CD4-positive, alpha-beta T cell treated with Interleukin-6 for 4 hours (primary cell): ENCODE measurements around the gene EIF3L.

Source experiments
- DNase-seq: peaks from one replicate; pipeline ENCODE4 v3.0.0-alpha.2; 2020; ENCODE audit warnings: mixed read lengths

The EIF3L gene

GRCh38 chr22:37855462-37855861 is 6.2 kb downstream of the EIF3L start:
- no peak for DNase-seq

GRCh38 chr22:37860796-37861421 is 11.7 kb downstream of the EIF3L start:
- no peak for DNase-seq

DNA sequence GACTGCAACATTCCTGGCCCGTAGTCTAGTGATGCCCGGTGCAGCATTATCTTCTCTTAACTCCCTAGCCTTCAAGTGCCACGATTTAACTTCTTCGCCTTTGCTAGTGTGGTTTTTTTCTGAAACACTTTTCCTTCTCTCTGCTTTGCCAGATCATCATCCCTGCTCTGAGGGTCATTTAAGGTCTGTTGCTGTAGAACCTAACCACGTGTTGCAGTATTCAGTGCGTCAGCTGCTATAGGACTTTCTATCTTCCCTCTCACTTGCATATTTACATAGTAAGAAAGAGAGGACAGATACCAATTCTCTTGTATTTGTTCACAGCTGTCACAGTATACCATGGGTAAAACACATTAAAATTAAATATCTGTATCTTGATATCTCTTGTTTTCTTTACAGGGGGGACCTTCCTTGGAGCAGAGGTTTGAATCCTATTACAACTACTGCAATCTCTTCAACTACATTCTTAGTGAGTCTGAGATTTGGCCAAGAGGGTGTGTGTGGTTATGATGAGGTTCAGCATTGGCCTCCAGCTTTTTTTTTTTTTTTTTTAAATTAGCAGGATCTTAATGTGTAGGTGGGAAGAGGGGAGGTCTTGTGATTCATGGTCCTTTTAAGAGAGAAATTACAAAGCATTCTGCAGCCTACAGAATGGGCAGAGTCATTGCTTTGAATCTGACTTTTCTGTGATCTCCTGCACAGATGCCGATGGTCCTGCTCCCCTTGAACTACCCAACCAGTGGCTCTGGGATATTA is 13.5 kb downstream of the EIF3L start:
- DNase-seq: no peak

DNA sequence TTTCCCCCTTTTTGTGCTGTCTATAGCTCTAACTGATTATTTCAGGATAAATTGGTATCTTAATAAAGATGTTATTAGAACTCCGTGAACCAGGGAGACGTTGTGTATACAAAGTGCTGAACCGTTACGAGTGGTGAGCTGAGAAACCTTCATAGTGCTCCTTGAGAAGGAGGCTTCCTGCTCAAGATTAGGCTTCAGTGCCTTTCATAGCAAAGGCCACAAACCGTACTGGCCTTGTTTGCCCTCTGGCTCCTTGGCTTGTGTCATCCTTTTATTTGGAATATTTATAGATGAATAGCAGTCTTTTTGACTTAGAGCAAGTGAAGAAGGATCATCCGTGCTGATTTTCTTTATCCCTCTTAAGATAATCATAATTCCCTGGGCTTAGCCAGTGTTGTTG is 16.3 kb downstream of the EIF3L start:
- DNase-seq: no peak

- DNase-seq: no peak
Measured at GRCh38 chr22:37870273-37870672, 21.1 kb downstream of the EIF3L start.

DNA sequence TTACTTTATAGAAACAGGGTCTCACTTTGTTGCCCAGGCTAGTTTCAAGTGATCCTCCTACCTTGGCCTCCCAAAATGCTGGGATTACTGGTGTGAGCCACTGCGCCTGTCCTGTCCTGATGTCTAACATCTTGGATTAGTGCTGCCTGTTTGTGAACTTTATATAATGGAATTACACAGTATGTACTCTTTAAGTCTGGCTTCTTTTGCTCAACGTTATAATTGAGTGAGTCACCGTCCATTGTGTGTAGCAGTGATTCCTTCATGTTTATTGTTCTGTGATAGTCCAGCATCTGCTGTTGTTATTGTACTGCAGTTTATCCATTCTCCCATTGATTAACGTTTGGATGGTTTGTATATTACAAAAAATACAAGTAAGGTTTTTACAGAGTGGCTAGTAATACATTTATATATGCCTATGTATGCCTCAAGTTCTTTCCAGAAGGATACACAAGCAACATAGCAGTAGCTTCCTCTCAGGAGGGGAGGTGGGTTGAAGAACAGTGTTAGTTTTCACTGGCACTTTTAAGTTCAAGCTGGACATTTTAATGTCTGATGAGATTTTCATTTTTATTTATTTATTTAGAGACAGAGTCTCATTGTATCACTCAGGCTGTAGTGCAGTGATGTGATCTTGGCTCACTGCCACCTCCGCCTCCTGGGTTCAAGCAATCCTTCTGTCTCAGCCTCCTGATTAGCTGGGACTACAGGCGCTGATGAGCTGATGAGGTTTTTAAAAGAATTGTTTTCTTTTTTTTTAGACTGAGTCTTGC is 31.6 kb downstream of the EIF3L start:
- no peak for DNase-seq

- no peak for DNase-seq
Measured at GRCh38 chr22:37884420-37884819, 35.2 kb downstream of the EIF3L start.

DNA sequence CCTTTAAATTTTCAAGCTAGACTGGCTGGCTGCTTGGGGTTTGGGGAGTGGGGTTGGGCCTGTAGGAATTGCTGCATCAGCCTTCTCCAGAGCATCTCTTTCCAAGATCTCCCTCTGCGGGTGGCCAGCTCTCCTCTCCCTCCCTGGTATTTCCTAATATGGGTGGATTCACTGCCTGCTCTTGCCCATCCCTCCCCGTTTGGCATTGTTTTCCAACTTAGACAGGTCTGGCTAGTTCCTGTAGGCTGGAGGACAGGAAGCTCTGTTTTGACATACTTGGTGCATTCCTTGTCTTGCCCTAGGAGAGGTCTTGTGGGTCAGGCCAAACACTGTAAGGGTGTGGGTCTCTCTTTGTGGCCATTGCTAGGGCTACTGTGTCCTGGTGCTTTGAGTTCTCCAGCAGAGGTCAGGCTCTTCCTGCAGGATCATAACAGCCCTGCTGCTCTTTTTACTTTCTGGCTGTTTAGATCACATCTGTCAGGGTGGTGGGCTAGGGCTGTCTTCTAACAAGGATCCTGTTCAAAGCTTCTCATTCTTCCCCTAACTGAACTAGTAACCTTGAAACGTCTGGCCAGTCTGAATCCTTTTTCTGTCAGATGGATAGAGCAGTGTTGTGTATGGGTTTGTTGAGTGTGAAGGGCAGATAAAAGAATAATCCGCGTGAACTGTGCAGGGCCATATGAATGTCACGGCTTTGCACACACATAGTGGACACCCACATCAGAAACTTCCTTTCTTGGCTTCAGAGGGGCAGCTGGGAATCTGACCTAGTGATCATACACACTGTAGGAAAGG is 38.6 kb downstream of the EIF3L start:
- DNase-seq: no peak

DNA sequence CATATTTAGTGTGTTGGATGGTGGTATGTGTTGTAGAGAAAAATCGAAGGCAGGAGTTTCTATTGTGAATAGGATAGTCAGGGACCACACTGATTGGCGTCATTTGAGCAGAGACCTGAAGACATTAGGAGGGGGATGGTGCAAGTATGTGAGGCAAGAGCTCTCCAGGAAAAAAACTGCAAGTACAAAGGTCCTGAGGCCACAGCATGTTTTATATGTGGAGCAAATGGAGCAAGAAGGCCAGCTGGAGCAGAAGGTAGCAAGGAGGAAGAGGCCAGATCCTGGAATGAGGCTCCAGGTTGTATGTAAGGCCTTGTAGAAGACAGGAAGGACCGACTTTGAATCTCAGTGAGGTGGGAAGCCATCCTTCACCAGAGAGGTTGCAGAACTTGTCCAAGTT is 42.7 kb downstream of the EIF3L start:
- DNase-seq: no peak

- no peak for DNase-seq
Measured at GRCh38 chr22:37892566-37893335, 43.5 kb downstream of the EIF3L start.

DNA sequence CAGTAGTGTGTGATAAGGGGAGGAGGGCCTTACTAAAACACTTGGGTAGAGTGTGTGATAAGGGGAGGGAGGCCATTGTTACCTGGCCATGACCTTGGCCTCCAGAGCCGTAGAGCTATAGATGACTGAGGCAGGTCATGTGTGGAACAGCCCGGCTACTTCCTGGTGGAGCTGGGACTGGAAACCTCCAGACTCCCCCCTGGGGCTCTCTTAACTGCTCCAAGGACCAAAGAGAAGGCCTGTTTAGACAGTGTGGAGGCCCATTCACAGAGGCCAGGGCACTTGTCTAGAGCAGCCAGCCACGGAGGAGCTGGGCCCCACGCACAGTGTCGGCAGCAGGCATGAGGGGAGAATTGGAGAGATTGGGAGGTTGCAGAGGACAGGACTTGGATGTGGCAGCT is 44.4 kb downstream of the EIF3L start:
- no peak for DNase-seq

- no peak for DNase-seq
Measured at GRCh38 chr22:37894939-37895670, 45.9 kb downstream of the EIF3L start.

DNA sequence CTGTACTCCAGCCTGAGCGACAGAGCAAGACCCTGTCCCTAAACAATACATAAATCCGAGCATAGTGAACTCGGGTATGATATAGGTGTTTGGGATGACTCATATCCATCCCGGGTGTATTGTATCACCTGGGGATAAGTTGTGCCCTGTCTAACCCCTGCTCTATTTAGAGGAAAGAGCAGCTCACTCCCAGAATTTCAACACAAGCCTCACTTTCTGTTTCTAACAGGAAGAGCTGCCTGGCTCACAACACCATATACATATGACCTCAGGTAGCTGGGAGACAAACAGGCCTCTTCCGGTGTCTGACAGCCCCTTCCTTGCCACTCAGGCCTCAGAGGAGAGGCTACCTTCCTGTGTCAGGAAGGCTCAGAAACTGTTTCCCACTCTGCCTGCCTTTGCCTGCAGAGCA is 47.0 kb downstream of the EIF3L start:
- DNase-seq: peak; percentile 67

GRCh38 chr22:37896939-37897338 is 47.7 kb downstream of the EIF3L start:
- DNase-seq: no peak

- DNase-seq: no peak
Measured at GRCh38 chr22:37897807-37898206, 48.6 kb downstream of the EIF3L start.

DNA sequence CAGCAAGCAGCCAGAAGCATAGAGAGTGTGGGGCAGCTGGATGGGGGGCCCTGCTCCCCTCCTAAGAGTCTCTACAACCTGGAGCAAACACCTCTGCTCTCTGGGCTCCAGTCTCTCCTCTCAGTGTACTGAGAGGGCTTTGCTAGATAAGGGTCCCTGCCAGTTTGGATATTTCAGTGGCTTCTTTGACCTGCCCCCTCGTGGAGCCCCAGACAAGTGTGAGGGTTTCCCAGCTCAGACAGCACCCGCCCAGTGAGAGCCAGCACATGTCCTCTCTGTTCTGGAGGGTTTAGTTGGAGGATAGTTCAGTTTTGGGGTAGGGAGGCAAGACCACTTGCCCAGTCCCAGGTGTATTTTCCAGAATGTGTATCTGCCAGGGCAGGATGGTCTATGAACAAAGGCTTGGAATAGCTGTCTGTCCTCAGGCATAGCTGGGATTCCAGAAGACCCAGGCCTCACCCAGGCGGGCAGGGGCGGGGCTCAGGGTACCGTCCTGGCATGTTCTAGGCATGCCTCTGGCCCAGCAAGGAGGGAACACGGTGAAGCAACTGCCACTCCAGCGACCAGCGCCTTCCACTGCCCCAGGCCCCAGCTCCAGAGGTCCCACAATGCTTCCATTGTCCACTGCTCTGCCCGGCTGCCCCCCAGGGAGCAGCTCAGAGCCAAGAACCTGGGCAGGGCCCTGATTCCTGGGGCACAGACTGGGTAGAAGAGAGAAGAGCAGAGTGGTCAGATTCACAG is 49.4 kb downstream of the EIF3L start:
- DNase-seq: no peak

- no peak for DNase-seq
Measured at GRCh38 chr22:37904572-37905533, 55.6 kb downstream of the EIF3L start.

DNA sequence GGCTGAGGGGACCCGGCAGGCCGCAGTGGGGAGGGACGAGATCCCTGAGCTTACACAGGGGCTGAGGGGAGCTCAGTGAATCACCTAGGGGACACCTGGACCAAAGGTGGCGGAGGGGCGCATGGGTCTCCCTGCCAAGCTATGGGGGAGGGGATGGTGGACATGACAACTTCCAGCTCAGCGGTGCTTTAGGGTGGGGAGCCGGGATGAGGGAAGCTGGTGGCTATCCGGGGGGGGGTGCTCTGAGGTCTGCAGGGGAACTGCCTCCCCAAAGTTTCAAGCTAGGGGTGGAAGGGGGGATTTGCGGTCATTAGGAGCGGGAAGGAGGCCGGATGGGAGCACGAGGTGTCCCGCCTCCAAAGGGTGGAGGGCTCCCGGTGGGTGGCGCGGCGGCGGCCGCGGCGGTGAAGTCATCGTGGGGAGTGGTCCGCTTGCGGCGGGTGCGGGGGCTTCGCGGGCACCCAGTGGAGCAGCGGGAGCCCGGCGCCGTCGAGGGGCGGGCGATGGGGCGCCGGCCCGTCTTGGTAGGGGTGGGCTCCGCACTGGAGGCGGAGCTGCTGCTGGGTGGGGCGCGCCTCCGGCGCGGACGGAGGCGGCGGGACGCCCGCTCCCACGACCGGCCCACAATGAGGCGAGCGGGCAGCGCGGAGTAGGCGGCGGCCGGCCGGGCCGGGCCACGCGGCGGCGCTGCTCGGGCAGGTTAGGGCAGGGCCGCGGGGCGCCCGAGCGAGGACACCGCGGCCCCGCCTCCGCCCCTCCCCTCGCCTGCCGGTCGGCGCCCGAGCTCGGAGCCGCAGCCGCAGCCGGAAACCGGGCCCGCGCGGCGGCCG is 56.5 kb downstream of the EIF3L start, which contains the start of gene MICALL1:
TSS of gene MICALL1 (plus strand) at position 764 of the 830 bp plus-strand sequence. CDS start 126 bp downstream, outside the sequence.
- DNase-seq: peak; percentile 82
